Measurements from ENCODE around the gene ATE1.

DNA sequence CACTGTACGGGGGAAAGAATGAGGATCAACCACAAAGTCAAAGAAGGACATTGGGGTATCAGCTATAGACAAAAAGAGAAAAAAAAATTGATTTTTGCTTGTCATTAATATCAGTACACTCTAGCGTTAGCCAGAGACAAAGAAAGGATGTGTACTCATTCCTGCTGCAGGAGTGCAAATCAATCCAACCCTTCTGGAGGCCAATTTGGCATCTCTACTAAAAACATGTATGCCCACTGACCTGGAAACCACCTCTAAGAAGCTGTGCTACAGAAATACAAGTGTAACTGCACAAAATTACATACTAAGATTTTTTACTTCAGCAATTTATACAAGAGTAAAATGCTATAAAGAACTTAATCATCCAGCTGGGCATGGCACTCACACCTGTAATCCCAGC lies 33.6 kb upstream of the ATE1 start:
- no peak for TF ChIP-seq CTCF (IDR thresholded peaks at IDR 0.05)
- TF ChIP-seq NFE2L1 (CRISPR knock-in tag; IDR thresholded peaks at IDR 0.05), result no peak
- TF ChIP-seq ATF3 (CRISPR knock-in tag; conservative IDR thresholded peaks at IDR 0.05), result no peak
- TF ChIP-seq MAX (CRISPR knock-in tag; IDR thresholded peaks at IDR 0.05), result no peak
- TF ChIP-seq ATF1 (CRISPR knock-in tag; IDR thresholded peaks at IDR 0.05), result no peak
- no peak for TF ChIP-seq NR2C2 (CRISPR knock-in tag; IDR thresholded peaks at IDR 0.05)
- TF ChIP-seq CREB1 (CRISPR knock-in tag; IDR thresholded peaks at IDR 0.05), result no peak
- TF ChIP-seq USF2 (CRISPR knock-in tag; IDR thresholded peaks at IDR 0.05), result no peak
- TF ChIP-seq, protein P1, sequence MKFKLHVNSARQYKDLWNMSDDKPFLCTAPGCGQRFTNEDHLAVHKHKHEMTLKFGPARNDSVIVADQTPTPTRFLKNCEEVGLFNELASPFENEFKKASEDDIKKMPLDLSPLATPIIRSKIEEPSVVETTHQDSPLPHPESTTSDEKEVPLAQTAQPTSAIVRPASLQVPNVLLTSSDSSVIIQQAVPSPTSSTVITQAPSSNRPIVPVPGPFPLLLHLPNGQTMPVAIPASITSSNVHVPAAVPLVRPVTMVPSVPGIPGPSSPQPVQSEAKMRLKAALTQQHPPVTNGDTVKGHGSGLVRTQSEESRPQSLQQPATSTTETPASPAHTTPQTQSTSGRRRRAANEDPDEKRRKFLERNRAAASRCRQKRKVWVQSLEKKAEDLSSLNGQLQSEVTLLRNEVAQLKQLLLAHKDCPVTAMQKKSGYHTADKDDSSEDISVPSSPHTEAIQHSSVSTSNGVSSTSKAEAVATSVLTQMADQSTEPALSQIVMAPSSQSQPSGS (CRISPR knock-in tag; IDR thresholded peaks at IDR 0.05; ENCODE audit: borderline replicate concordance, low read depth), result no peak
- TF ChIP-seq, protein P2, sequence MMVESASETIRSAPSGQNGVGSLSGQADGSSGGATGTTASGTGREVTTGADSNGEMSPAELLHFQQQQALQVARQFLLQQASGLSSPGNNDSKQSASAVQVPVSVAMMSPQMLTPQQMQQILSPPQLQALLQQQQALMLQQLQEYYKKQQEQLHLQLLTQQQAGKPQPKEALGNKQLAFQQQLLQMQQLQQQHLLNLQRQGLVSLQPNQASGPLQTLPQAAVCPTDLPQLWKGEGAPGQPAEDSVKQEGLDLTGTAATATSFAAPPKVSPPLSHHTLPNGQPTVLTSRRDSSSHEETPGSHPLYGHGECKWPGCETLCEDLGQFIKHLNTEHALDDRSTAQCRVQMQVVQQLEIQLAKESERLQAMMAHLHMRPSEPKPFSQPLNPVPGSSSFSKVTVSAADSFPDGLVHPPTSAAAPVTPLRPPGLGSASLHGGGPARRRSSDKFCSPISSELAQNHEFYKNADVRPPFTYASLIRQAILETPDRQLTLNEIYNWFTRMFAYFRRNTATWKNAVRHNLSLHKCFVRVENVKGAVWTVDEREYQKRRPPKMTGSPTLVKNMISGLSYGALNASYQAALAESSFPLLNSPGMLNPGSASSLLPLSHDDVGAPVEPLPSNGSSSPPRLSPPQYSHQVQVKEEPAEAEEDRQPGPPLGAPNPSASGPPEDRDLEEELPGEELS (CRISPR knock-in tag; IDR thresholded peaks at IDR 0.05), result no peak
- no peak for TF ChIP-seq JAZF1 (CRISPR knock-in tag; IDR thresholded peaks at IDR 0.05)

Data from WTC11 (cell line).